Choroid plexus epithelial cell (primary cell): ENCODE data around the gene SLC26A11.

Source experiments
- DNase-seq: peaks from one replicate; pipeline ENCODE4 v3.0.0-alpha.2; 2010; ENCODE audit warnings: low read depth
- H3K4me3 ChIP-seq: 2 replicates; pipeline ENCODE4 v1.5.1; 2011; ENCODE audit warnings: low read depth, mild to moderate bottlenecking, control low read depth, low read length, moderate library complexity
- CTCF ChIP-seq: conservative IDR thresholded peaks from 2 replicates; pipeline ENCODE4 v1.5.1; 2011; ENCODE audit warnings: low read depth, mild to moderate bottlenecking, control low read depth, inconsistent platforms, low read length, moderate library complexity

The SLC26A11 gene

GRCh38 chr17:80260791-80261158 lies 40.5 kb downstream of the SLC26A11 start, which contains the start of gene RNF213:
RNF213 (plus strand) TSS chr17:80260852; CDS start chr17:80263682, 2,830 bp downstream.
- no peak for TF ChIP-seq CTCF
- peak; percentile 34 for DNase-seq
- H3K4me3 ChIP-seq = peak within 1 kb of the TSS; percentile 82

DNA sequence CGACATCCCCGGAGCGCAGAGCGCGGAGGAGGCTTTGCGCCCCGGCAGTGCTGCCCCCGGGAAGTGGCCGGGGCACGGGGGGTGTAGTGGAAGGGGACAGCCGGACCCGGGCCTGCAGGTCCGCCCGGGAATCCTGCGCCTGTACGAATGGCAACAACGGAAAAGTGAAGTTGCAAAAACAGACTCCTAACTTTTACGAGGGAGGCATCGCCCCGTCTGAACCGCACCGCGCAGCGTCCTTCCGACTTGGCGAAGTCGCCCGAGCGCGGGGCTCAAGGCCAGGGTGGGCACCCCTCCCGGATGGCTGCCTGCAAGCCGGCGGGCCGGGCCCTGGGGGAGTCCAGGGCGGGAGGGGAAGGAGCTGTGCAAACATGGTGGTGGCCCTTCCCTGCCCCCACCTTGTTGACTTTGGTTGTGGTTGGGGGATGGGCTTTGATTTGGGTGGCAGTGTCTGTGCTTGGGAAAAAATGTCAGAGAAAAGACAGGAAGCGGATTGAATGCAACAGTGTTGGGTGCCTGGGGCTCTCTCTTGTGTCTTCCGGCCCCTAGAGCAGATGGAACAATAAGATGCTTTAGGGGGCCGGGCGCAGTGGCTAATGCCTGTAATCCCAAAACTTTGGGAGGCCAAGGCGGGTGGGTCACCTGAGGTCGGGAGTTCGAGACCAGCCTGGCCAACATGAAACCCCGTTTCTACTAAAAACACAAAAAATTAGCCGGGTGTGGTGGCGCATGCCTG lies 41.1 kb downstream of the SLC26A11 start:
- DNase-seq = peak; percentile 55
- H3K4me3 ChIP-seq = peak overlapping the region; percentile 82
- no peak for TF ChIP-seq CTCF

DNA sequence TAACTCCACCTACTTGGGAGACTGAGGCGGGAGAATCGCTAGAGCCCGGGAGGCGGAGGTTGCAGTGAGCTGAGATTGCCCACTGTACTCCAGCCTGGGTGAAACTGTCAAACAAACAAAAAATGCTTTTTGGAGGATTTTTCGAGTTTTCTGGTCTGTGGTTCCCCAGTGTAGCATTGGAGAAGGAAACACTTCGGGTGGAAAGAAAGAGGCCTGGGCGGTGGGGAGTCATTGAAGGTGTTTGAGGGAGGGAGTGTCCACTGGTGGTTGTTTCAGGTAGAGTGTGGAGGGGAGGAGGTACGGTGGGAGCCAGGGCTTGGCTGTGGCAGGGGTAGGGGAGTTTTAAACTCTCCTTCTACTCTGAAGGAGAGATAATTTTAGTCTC lies 41.7 kb downstream of the SLC26A11 start:
- no peak for TF ChIP-seq CTCF
- no peak for DNase-seq
- H3K4me3 ChIP-seq = peak overlapping the region; percentile 82

- no peak for TF ChIP-seq CTCF
- no peak overlapping the region for H3K4me3 ChIP-seq
- no peak for DNase-seq
These were observed 42.1 kb downstream of the SLC26A11 start for GRCh38 chr17:80262291-80262690.

DNA sequence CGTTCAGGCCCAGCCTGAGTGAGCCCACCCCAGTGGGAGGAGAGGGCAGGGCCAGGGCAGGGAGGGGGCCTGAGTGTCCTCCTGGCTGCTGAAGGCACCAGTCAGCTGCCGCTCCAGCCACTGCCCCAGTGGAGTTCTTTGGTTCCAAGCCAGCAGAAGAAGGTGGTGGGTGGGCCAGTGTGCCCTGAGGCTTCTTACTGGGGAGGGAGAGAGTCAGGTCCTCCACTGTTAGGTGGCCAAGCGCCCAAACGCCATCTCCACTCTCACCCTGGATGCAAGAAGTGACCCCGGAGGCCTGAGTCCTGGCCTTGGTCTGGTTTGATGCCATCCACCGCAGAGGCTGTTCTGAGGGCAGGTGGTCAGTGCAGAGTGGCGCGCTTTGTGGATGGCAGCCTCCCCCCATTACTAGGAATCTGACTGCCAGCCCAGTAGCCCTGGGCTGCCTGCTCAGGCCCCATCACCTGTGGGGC lies 42.6 kb downstream of the SLC26A11 start:
- DNase-seq = no peak
- H3K4me3 ChIP-seq = no peak overlapping the region
- TF ChIP-seq CTCF = no peak

- peak; percentile 33 for TF ChIP-seq CTCF
- peak; percentile 96 for DNase-seq
These were observed 43.3 kb downstream of the SLC26A11 start for GRCh38 chr17:80263253-80264204.

More at GRCh38 chr17:80263253-80264204, 43.3 kb downstream of the SLC26A11 start:
- peak overlapping the region; percentile 54 for H3K4me3 ChIP-seq
